ENCODE measurements around the gene CNTNAP2.
"Not testable (repeated sequence)": the region's sequence is repeated elsewhere in the genome, so short reads cannot be mapped to it uniquely, and the experiment has no call there.

CNTNAP2 gene

GRCh38 chr7:148395352-148395811, 2278.8 kb downstream of the CNTNAP2 start:
- DNase-seq, result no peak

- no peak for DNase-seq
These were observed 2279.6 kb downstream of the CNTNAP2 start for GRCh38 chr7:148395990-148396716.

- DNase-seq, result no peak
These were observed 2280.5 kb downstream of the CNTNAP2 start for GRCh38 chr7:148397056-148397455.

- DNase-seq, result peak in 1 of 2 experiments; percentile 23
These were observed 2280.9 kb downstream of the CNTNAP2 start for GRCh38 chr7:148397551-148397950.

GRCh38 chr7:148397985-148398384, 2281.4 kb downstream of the CNTNAP2 start:
- no peak for DNase-seq

- DNase-seq, result no peak
These were observed 2282.3 kb downstream of the CNTNAP2 start for GRCh38 chr7:148398844-148399365.

GRCh38 chr7:148400101-148400500, 2283.5 kb downstream of the CNTNAP2 start:
- no peak for DNase-seq

- no peak for DNase-seq
These were observed 2285.6 kb downstream of the CNTNAP2 start for GRCh38 chr7:148402159-148402558.

GRCh38 chr7:148403466-148403993, 2286.9 kb downstream of the CNTNAP2 start:
- DNase-seq, result no peak

- DNase-seq, result no peak
These were observed 2291.7 kb downstream of the CNTNAP2 start for GRCh38 chr7:148408307-148408706.

GRCh38 chr7:148410905-148411304, 2294.3 kb downstream of the CNTNAP2 start:
- DNase-seq, result no peak

GRCh38 chr7:148412691-148413090, 2296.1 kb downstream of the CNTNAP2 start:
- DNase-seq, result no peak

GRCh38 chr7:148419856-148420832, 2303.5 kb downstream of the CNTNAP2 start:
- no peak for DNase-seq

GRCh38 chr7:148422030-148422429, 2305.4 kb downstream of the CNTNAP2 start:
- DNase-seq, result no peak

GRCh38 chr7:148426393-148426792, 2309.8 kb downstream of the CNTNAP2 start:
- not testable (repeated sequence) for DNase-seq

GRCh38 chr7:148430690-148431089, 2314.1 kb downstream of the CNTNAP2 start:
- DNase-seq, result not testable (repeated sequence)

GRCh38 chr7:148433521-148434180, 2317.1 kb downstream of the CNTNAP2 start:
- no peak for DNase-seq

GRCh38 chr7:148434181-148434757, 2317.7 kb downstream of the CNTNAP2 start:
- no peak for DNase-seq

GRCh38 chr7:148434887-148435286, 2318.3 kb downstream of the CNTNAP2 start:
- no peak for DNase-seq

- no peak for DNase-seq
These were observed 2319.1 kb downstream of the CNTNAP2 start for GRCh38 chr7:148435715-148436114.

- no peak for DNase-seq
These were observed 2319.5 kb downstream of the CNTNAP2 start for GRCh38 chr7:148436135-148436534.

- no peak for DNase-seq
These were observed 2320.0 kb downstream of the CNTNAP2 start for GRCh38 chr7:148436571-148436970.
